ENCODE results near the gene SERBP1.

DNA sequence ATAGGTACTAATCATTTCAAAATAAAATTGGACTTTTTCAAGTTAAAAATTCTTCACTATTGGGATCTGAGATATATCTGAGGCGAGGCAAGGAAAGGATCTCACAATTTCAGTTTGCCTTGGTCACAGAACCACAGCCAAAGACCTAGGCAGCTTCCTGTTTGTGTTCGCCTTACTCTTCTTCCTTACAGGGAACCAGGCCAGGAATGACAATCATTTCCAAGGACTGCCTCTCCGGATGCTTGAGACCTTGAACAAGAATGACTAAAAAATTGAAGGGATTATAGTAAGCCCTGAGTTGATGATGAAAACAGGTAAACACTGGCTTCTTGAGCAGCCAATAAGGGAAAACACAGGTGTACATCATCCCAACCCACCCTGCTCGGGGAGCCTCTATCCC lies 35.2 kb upstream of the SERBP1 start:
- TF ChIP-seq, protein P1, sequence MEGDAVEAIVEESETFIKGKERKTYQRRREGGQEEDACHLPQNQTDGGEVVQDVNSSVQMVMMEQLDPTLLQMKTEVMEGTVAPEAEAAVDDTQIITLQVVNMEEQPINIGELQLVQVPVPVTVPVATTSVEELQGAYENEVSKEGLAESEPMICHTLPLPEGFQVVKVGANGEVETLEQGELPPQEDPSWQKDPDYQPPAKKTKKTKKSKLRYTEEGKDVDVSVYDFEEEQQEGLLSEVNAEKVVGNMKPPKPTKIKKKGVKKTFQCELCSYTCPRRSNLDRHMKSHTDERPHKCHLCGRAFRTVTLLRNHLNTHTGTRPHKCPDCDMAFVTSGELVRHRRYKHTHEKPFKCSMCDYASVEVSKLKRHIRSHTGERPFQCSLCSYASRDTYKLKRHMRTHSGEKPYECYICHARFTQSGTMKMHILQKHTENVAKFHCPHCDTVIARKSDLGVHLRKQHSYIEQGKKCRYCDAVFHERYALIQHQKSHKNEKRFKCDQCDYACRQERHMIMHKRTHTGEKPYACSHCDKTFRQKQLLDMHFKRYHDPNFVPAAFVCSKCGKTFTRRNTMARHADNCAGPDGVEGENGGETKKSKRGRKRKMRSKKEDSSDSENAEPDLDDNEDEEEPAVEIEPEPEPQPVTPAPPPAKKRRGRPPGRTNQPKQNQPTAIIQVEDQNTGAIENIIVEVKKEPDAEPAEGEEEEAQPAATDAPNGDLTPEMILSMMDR (IDR thresholded peaks at IDR 0.05) = no peak
- no peak for TF ChIP-seq POLR2AphosphoS5 (IDR thresholded peaks at IDR 0.05)
- no peak for TF ChIP-seq POLR2A (IDR thresholded peaks at IDR 0.05)

Measured in upper lobe of left lung (tissue), 4 donors.